Measurements from ENCODE around the gene EVA1A.

Gene EVA1A

GRCh38 chr2:75564713-75565359, 4.1 kb upstream of the EVA1A start:
- Histone ChIP-seq H2BK15ac (ENCODE audit: low read depth, poor library complexity, severe bottlenecking) (no peak overlapping the region), H3K9me3 (ENCODE audit: control insufficient read depth, low read length) (no peaks in the 10 kb centered on the region), H3K36me3 (ENCODE audit: control insufficient read depth in 1 of 2, insufficient read depth in 2 of 2, low read depth in 1 of 2, low read length in 2 of 2) (no peaks in the 10 kb centered on the region), H3K23ac (ENCODE audit: low read length in 2 of 2) (no peak overlapping the region), H3K4me1 (ENCODE audit: control insufficient read depth, insufficient read depth, low read depth, low read length) (peaks cover 18% of the 10 kb centered on the region), H4K91ac (ENCODE audit: low read length) (no peak overlapping the region), H3K79me1 (replicated peaks; ENCODE audit: low read length, poor library complexity, severe bottlenecking) (peaks cover 13% of the 10 kb centered on the region), H3K4me2 (ENCODE audit: low read length, poor library complexity, severe bottlenecking) (no peak overlapping the region), H2BK5ac (ENCODE audit: low read depth, low read length, poor library complexity, severe bottlenecking) (no peak overlapping the region), H3K4me3 (ENCODE audit: insufficient read depth in 1 of 2, low read depth in 1 of 2, low read length in 2 of 2) (no peak overlapping the region), H2AFZ (ENCODE audit: low read depth, low read length) (no peak overlapping the region), H2BK12ac (ENCODE audit: low read length in 2 of 2) (no peak overlapping the region), H3K14ac (ENCODE audit: low read length in 2 of 2) (no peak overlapping the region), H3K18ac (ENCODE audit: low read depth in 1 of 2, low read length in 2 of 2) (no peak overlapping the region), H3K27me3 (ENCODE audit: control insufficient read depth in 1 of 2, insufficient read depth in 1 of 2, low read length in 2 of 2) (no peaks in the 10 kb centered on the region), H2BK120ac (ENCODE audit: low read depth, low read length) (no peak overlapping the region), H3K27ac (ENCODE audit: low read length, poor library complexity, severe bottlenecking) (peak overlapping the region; percentile 44), H3K4ac (ENCODE audit: low read depth in 1 of 2, low read length in 2 of 2) (no peak overlapping the region), H3K9ac (ENCODE audit: low read length) (no peak overlapping the region), H4K8ac (ENCODE audit: low read length) (no peak overlapping the region), H2AK5ac (ENCODE audit: low read length, severe bottlenecking) (peak overlapping the region; percentile 96)
- no peak for DNase-seq
- WGBS = 93% methylated on average over 4 of the region's 4 CpGs

- Histone ChIP-seq H2AK5ac (ENCODE audit: low read length, severe bottlenecking) (peak overlapping the region; percentile 96), H2BK15ac (ENCODE audit: low read depth, poor library complexity, severe bottlenecking) (no peak overlapping the region), H3K27me3 (ENCODE audit: control insufficient read depth in 1 of 2, insufficient read depth in 1 of 2, low read length in 2 of 2) (no peaks in the 10 kb centered on the region), H2BK12ac (ENCODE audit: low read length in 2 of 2) (peak overlapping the region in 1 of 2 experiments; percentile 96), H3K36me3 (ENCODE audit: control insufficient read depth in 1 of 2, insufficient read depth in 2 of 2, low read depth in 1 of 2, low read length in 2 of 2) (no peaks in the 10 kb centered on the region), H3K27ac (ENCODE audit: low read length, poor library complexity, severe bottlenecking) (no peak overlapping the region), H4K91ac (ENCODE audit: low read length) (no peak overlapping the region), H2BK120ac (ENCODE audit: low read depth, low read length) (no peak overlapping the region), H2AFZ (ENCODE audit: low read depth, low read length) (no peak overlapping the region), H3K4ac (ENCODE audit: low read depth in 1 of 2, low read length in 2 of 2) (peak overlapping the region in 1 of 2 experiments; percentile 35), H3K4me3 (ENCODE audit: insufficient read depth in 1 of 2, low read depth in 1 of 2, low read length in 2 of 2) (no peak overlapping the region), H3K9ac (ENCODE audit: low read length) (no peak overlapping the region), H3K18ac (ENCODE audit: low read depth in 1 of 2, low read length in 2 of 2) (peak overlapping the region in 1 of 2 experiments; percentile 72), H3K14ac (ENCODE audit: low read length in 2 of 2) (no peak overlapping the region), H3K23ac (ENCODE audit: low read length in 2 of 2) (no peak overlapping the region), H2BK5ac (ENCODE audit: low read depth, low read length, poor library complexity, severe bottlenecking) (no peak overlapping the region), H3K4me2 (ENCODE audit: low read length, poor library complexity, severe bottlenecking) (no peak overlapping the region), H3K79me1 (replicated peaks; ENCODE audit: low read length, poor library complexity, severe bottlenecking) (peaks cover 10% of the 10 kb centered on the region), H3K9me3 (ENCODE audit: control insufficient read depth, low read length) (no peaks in the 10 kb centered on the region), H4K8ac (ENCODE audit: low read length) (no peak overlapping the region), H3K4me1 (ENCODE audit: control insufficient read depth, insufficient read depth, low read depth, low read length) (peaks cover 15% of the 10 kb centered on the region)
- 92% methylated on average over 9 of the region's 9 CpGs for WGBS
- no peak for DNase-seq
Measured at GRCh38 chr2:75564026-75564688, 3.4 kb upstream of the EVA1A start.

GRCh38 chr2:75563591-75563990, 2.9 kb upstream of the EVA1A start:
- no peak overlapping the region for H3K27ac ChIP-seq (ENCODE audit: low read length, poor library complexity, severe bottlenecking)
- H3K23ac ChIP-seq (ENCODE audit: low read length in 2 of 2) = no peak overlapping the region
- H3K18ac ChIP-seq (ENCODE audit: low read depth in 1 of 2, low read length in 2 of 2) = no peak overlapping the region
- H4K8ac ChIP-seq (ENCODE audit: low read length) = no peak overlapping the region
- H3K79me1 ChIP-seq (replicated peaks; ENCODE audit: low read length, poor library complexity, severe bottlenecking) = peaks cover 10% of the 10 kb centered on the region
- no peaks in the 10 kb centered on the region for H3K36me3 ChIP-seq (ENCODE audit: control insufficient read depth in 1 of 2, insufficient read depth in 2 of 2, low read depth in 1 of 2, low read length in 2 of 2)
- H3K4me3 ChIP-seq (ENCODE audit: insufficient read depth in 1 of 2, low read depth in 1 of 2, low read length in 2 of 2) = no peak overlapping the region
- DNase-seq = no peak
- H3K4ac ChIP-seq (ENCODE audit: low read depth in 1 of 2, low read length in 2 of 2) = no peak overlapping the region
- H2BK5ac ChIP-seq (ENCODE audit: low read depth, low read length, poor library complexity, severe bottlenecking) = no peak overlapping the region
- peaks cover 16% of the 10 kb centered on the region for H3K4me1 ChIP-seq (ENCODE audit: control insufficient read depth, insufficient read depth, low read depth, low read length)
- no peak overlapping the region for H2AK5ac ChIP-seq (ENCODE audit: low read length, severe bottlenecking)
- no peak overlapping the region for H4K91ac ChIP-seq (ENCODE audit: low read length)
- WGBS = 100% methylated on average over 1 of the region's 3 CpGs
- no peaks in the 10 kb centered on the region for H3K27me3 ChIP-seq (ENCODE audit: control insufficient read depth in 1 of 2, insufficient read depth in 1 of 2, low read length in 2 of 2)
- H3K9ac ChIP-seq (ENCODE audit: low read length) = no peak overlapping the region
- H2AFZ ChIP-seq (ENCODE audit: low read depth, low read length) = no peak overlapping the region
- H3K14ac ChIP-seq (ENCODE audit: low read length in 2 of 2) = no peak overlapping the region
- H2BK12ac ChIP-seq (ENCODE audit: low read length in 2 of 2) = no peak overlapping the region
- H3K4me2 ChIP-seq (ENCODE audit: low read length, poor library complexity, severe bottlenecking) = no peak overlapping the region
- no peaks in the 10 kb centered on the region for H3K9me3 ChIP-seq (ENCODE audit: control insufficient read depth, low read length)
- H2BK15ac ChIP-seq (ENCODE audit: low read depth, poor library complexity, severe bottlenecking) = no peak overlapping the region
- H2BK120ac ChIP-seq (ENCODE audit: low read depth, low read length) = no peak overlapping the region

GRCh38 chr2:75562513-75562864, 1.8 kb upstream of the EVA1A start:
- no peak overlapping the region for H4K91ac ChIP-seq (ENCODE audit: low read length)
- H3K4me3 ChIP-seq (ENCODE audit: insufficient read depth in 1 of 2, low read depth in 1 of 2, low read length in 2 of 2) = no peak overlapping the region
- WGBS = 73% methylated on average over 5 of the region's 5 CpGs
- peak overlapping the region; percentile 89 for H2AK5ac ChIP-seq (ENCODE audit: low read length, severe bottlenecking)
- H3K27me3 ChIP-seq (ENCODE audit: control insufficient read depth in 1 of 2, insufficient read depth in 1 of 2, low read length in 2 of 2) = no peaks in the 10 kb centered on the region
- H2BK5ac ChIP-seq (ENCODE audit: low read depth, low read length, poor library complexity, severe bottlenecking) = peak overlapping the region; percentile 75
- peaks cover 23% of the 10 kb centered on the region for H3K4me1 ChIP-seq (ENCODE audit: control insufficient read depth, insufficient read depth, low read depth, low read length)
- H2BK120ac ChIP-seq (ENCODE audit: low read depth, low read length) = no peak overlapping the region
- H3K4ac ChIP-seq (ENCODE audit: low read depth in 1 of 2, low read length in 2 of 2) = peak overlapping the region in 1 of 2 experiments; percentile 36
- no peak for DNase-seq
- H2AFZ ChIP-seq (ENCODE audit: low read depth, low read length) = no peak overlapping the region
- peaks cover 4 to 5% of the 10 kb centered on the region in 2 experiments for H3K36me3 ChIP-seq (ENCODE audit: control insufficient read depth in 1 of 2, insufficient read depth in 2 of 2, low read depth in 1 of 2, low read length in 2 of 2)
- H2BK12ac ChIP-seq (ENCODE audit: low read length in 2 of 2) = peak overlapping the region in 1 of 2 experiments; percentile 57
- no peaks in the 10 kb centered on the region for H3K9me3 ChIP-seq (ENCODE audit: control insufficient read depth, low read length)
- peak overlapping the region; percentile 18 to 37 for H3K18ac ChIP-seq (ENCODE audit: low read depth in 1 of 2, low read length in 2 of 2)
- no peak overlapping the region for H3K23ac ChIP-seq (ENCODE audit: low read length in 2 of 2)
- no peak overlapping the region for H3K14ac ChIP-seq (ENCODE audit: low read length in 2 of 2)
- no peak overlapping the region for H2BK15ac ChIP-seq (ENCODE audit: low read depth, poor library complexity, severe bottlenecking)
- peak overlapping the region; percentile 92 for H3K27ac ChIP-seq (ENCODE audit: low read length, poor library complexity, severe bottlenecking)
- peaks cover 7% of the 10 kb centered on the region for H3K79me1 ChIP-seq (replicated peaks; ENCODE audit: low read length, poor library complexity, severe bottlenecking)
- no peak overlapping the region for H4K8ac ChIP-seq (ENCODE audit: low read length)
- H3K9ac ChIP-seq (ENCODE audit: low read length) = no peak overlapping the region
- H3K4me2 ChIP-seq (ENCODE audit: low read length, poor library complexity, severe bottlenecking) = no peak overlapping the region
